A549 (cell line): ENCODE data around the gene ZBTB20. TPM values are rescaled to one million over a fixed set of nuclear protein-coding genes. Genes with fewer than 3 reads are reported as not detected.

ENCODE experiments used
- ATAC-seq, 2 experiments: fragments of 200-7000 bp in 1 of 2; fragments of >200 bp in 1 of 2; cut with Nextera tagmentation in 1 of 2; cut with Tn5 transposase in 1 of 2; 3 replicates each; pipeline versions ENCODE4 v1.8.0 to v1.9.1; 2018 to 2020; ENCODE audit warnings: mild to moderate bottlenecking in 1 of 2, moderate library complexity in 1 of 2
- CTCF ChIA-PET: fragments of 300-600 bp; sonication (Branson Sonifier 250); formaldehyde crosslinking; extraction: SDS; loops from one replicate; lab custom pipeline; 2021; ENCODE audit warnings: antibody characterized with exemption, inconsistent platforms; lab: Yijun Ruan, JAX
- POLR2A ChIA-PET: fragments of 350-600 bp; formaldehyde crosslinking; extraction: SDS; loops from one replicate; lab custom pipeline; 2021; ENCODE audit warnings: antibody characterized with exemption, inconsistent platforms; lab: Yijun Ruan, JAX
- DNase-seq, 2 experiments: peaks; one replicate each; pipeline versions ENCODE4 v3.0.0 to v3.0.0-alpha.2; 2011 to 2016; ENCODE audit warnings: low read depth in 1 of 2, low spot score in 1 of 2
- FAIRE-seq: peaks from 2 replicates; lab custom pipeline; 2011; peaks lifted over from hg19 to GRCh38; lab: Jason Lieb, UNC
- H3K27ac ChIP-seq, 2 experiments: fragments of >200 bp; sonication (Bioruptor Twin); formaldehyde crosslinking; 3 replicates each; pipeline ENCODE4 v1.5.1; 2016 to 2017
- H3K4me1 ChIP-seq: fragments of >200 bp; sonication (Bioruptor Twin); formaldehyde crosslinking; 3 replicates; pipeline ENCODE4 v1.6.1; 2016
- H3K4me2 ChIP-seq: fragments of >200 bp; sonication (Bioruptor Twin); formaldehyde crosslinking; 3 replicates; pipeline ENCODE4 v1.6.1; 2016
- H3K4me3 ChIP-seq: fragments of >200 bp; sonication (Bioruptor Twin); formaldehyde crosslinking; 3 replicates; pipeline ENCODE4 v1.5.1; 2016
- H3K9me3 ChIP-seq: fragments of >200 bp; sonication (Bioruptor Twin); formaldehyde crosslinking; 3 replicates; pipeline ENCODE4 v1.6.1; 2016
- ATOH8 ChIP-seq: fragments of 250-450 bp; sonication (Bioruptor Pico); IDR thresholded peaks from 2 replicates; pipeline ENCODE4 v1.5.0; 2020; ENCODE audit warnings: low read depth, mild to moderate bottlenecking, moderate library complexity
- BCL3 ChIP-seq: fragments of >200 bp; sonication (Bioruptor Twin); formaldehyde crosslinking; IDR thresholded peaks from 3 replicates; pipeline ENCODE4 v1.6.1; 2016
- CEBPB ChIP-seq, 2 experiments: fragments of >200 bp in 1 of 2; sonication (Bioruptor Twin) in 1 of 2; formaldehyde crosslinking in 1 of 2; IDR thresholded peaks; 2 replicates each; pipeline ENCODE4 v1.6.1; 2012 to 2016
- CHD2 ChIP-seq: fragments of 150-350 bp; IDR thresholded peaks from 2 replicates; pipeline ENCODE4 v1.6.1; 2014; ENCODE audit warnings: low read length; ENCODE audit not compliant: partially characterized antibody
- CTCF ChIP-seq: fragments of >200 bp; sonication (Bioruptor Twin); formaldehyde crosslinking; IDR thresholded peaks from 3 replicates; pipeline ENCODE4 v1.5.1; 2016
- EHMT2 ChIP-seq: fragments of 200-600 bp; sonication (generic); IDR thresholded peaks from 2 replicates; pipeline ENCODE4 v1.6.1; 2016; ENCODE audit warnings: antibody characterized with exemption, low read depth, mild to moderate bottlenecking, moderate library complexity
- EP300 ChIP-seq, 2 experiments: fragments of >200 bp; sonication (Bioruptor Twin); formaldehyde crosslinking; IDR thresholded peaks; 2 replicates in 1 of 2; 3 replicates in 1 of 2; pipeline ENCODE4 v1.6.1; 2016 to 2017
- FOSB ChIP-seq: fragments of 250-450 bp; sonication (Bioruptor Pico); IDR thresholded peaks from 2 replicates; pipeline ENCODE4 v1.5.0; 2020; ENCODE audit warnings: mild to moderate bottlenecking, moderate library complexity
- FOXS1 ChIP-seq: fragments of 250-450 bp; sonication (Bioruptor Pico); IDR thresholded peaks from 2 replicates; pipeline ENCODE4 v1.5.0; 2020; ENCODE audit warnings: mild to moderate bottlenecking, moderate library complexity
- HEYL ChIP-seq: fragments of 250-450 bp; sonication (Bioruptor Pico); IDR thresholded peaks from 2 replicates; pipeline ENCODE4 v1.8.0; 2021; ENCODE audit warnings: mild to moderate bottlenecking, moderate library complexity
- HMGXB4 ChIP-seq: fragments of 250-450 bp; sonication (Bioruptor Pico); IDR thresholded peaks from 2 replicates; pipeline ENCODE4 v1.5.0; 2021; ENCODE audit warnings: mild to moderate bottlenecking, moderate library complexity, borderline replicate concordance
- KDM1A ChIP-seq: fragments of 200-600 bp; sonication (generic); IDR thresholded peaks from 2 replicates; pipeline ENCODE4 v1.6.1; 2016; ENCODE audit warnings: low read depth, mild to moderate bottlenecking
- NR3C1 ChIP-seq: fragments of >200 bp; sonication (Bioruptor Twin); formaldehyde crosslinking; IDR thresholded peaks from 3 replicates; pipeline ENCODE4 v1.6.1; 2017
- PHF8 ChIP-seq: fragments of 200-600 bp; sonication (generic); IDR thresholded peaks from 2 replicates; pipeline ENCODE4 v1.6.1; 2016; ENCODE audit warnings: low read depth, mild to moderate bottlenecking, antibody characterized with exemption, moderate library complexity, borderline replicate concordance
- RAD21 ChIP-seq, 2 experiments: fragments of >200 bp in 1 of 2; sonication (Bioruptor Twin) in 1 of 2; formaldehyde crosslinking in 1 of 2; IDR thresholded peaks in 1 of 2; conservative IDR thresholded peaks in 1 of 2; 2 replicates in 1 of 2; 3 replicates in 1 of 2; pipeline ENCODE4 v1.6.1; 2012 to 2018; ENCODE audit warnings: inconsistent platforms in 1 of 2
- RARB ChIP-seq: fragments of 250-450 bp; sonication (Bioruptor Pico); IDR thresholded peaks from 2 replicates; pipeline ENCODE4 v1.8.0; 2021; ENCODE audit warnings: mild to moderate bottlenecking, moderate library complexity
- RFX5 ChIP-seq: fragments of 450-650 bp; IDR thresholded peaks from 2 replicates; pipeline ENCODE4 v1.7.1; 2014; ENCODE audit warnings: antibody characterized with exemption, mild to moderate bottlenecking, moderate library complexity
- SMC3 ChIP-seq: fragments of >200 bp; sonication (Bioruptor Twin); formaldehyde crosslinking; IDR thresholded peaks from 3 replicates; pipeline ENCODE4 v1.6.1; 2018; ENCODE audit warnings: inconsistent platforms
- USF2 ChIP-seq: fragments of 450-650 bp; IDR thresholded peaks from 2 replicates; pipeline ENCODE4 v1.6.1; 2014; ENCODE audit warnings: antibody characterized with exemption
- WGBS: methylation state at CpG from one replicate; pipeline ENCODE4 v1.1.6; 2017; ENCODE audit errors: missing lambda C conversion rate; 5-methylcytosine and 5-hydroxymethylcytosine counted together
- polyA plus RNA-seq, 4 experiments: library from polyadenylated mRNA; depleted of rRNA in 3 of 4; stranded (reverse); fragments of >200 nt; fragmentation: RNase III in 1 of 4; extraction: RNeasy Plus Mini Kit Qiagen cat#74134 plus additional on column Dnase treatment in 1 of 4; gene quantifications; 2 replicates in 3 of 4; 3 replicates in 1 of 4; pipeline ENCODE4 v1.2.3, GENCODE V29; 2011 to 2017
- TF ChIP-seq, protein P1 (sequence below): fragments of >200 bp; sonication (Bioruptor Twin); formaldehyde crosslinking; IDR thresholded peaks from 2 replicates; pipeline ENCODE4 v1.6.1; 2016

ZBTB20 gene
- polyA plus RNA-seq, 2 of the 4 experiments (the other 2 are of a cell fraction), result 0.85 to 5.0 TPM

GRCh38 chr3:114538211-114538610 lies 608.9 kb downstream of the ZBTB20 start:
- H3K27ac ChIP-seq, result no peak overlapping the region
- no peak for ATAC-seq
- DNase-seq, result no peak
- no peak for FAIRE-seq
- no peaks in the 10 kb centered on the region for H3K9me3 ChIP-seq
- no peak overlapping the region for H3K4me3 ChIP-seq
- WGBS, result 97% methylated on average over 2 of the region's 2 CpGs
- ChIA-PET CTCF (no interaction called here), POLR2A (no interaction called here)
- no peaks in the 10 kb centered on the region for H3K4me1 ChIP-seq
- no peak overlapping the region for H3K4me2 ChIP-seq
- TF ChIP-seq RARB, result no peak
- TF ChIP-seq RAD21 (conservative IDR thresholded peaks at IDR 0.05 in 1 of 2, IDR thresholded peaks at IDR 0.05 in 1 of 2), result no peak
- TF ChIP-seq, protein P1, sequence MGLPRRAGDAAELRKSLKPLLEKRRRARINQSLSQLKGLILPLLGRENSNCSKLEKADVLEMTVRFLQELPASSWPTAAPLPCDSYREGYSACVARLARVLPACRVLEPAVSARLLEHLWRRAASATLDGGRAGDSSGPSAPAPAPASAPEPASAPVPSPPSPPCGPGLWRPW, result no peak
- TF ChIP-seq EP300 (IDR thresholded peaks at IDR 0.05), result no peak
- no peak for TF ChIP-seq BCL3
- TF ChIP-seq CEBPB (IDR thresholded peaks at IDR 0.05), result no peak
- no peak for TF ChIP-seq FOXS1 (CRISPR knock-in tag)
- no peak for TF ChIP-seq USF2
- no peak for TF ChIP-seq SMC3
- no peak for TF ChIP-seq HMGXB4 (CRISPR knock-in tag)
- TF ChIP-seq EHMT2, result no peak
- no peak for TF ChIP-seq PHF8
- TF ChIP-seq CHD2, result no peak
- no peak for TF ChIP-seq NR3C1
- TF ChIP-seq FOSB (CRISPR knock-in tag), result no peak

GRCh38 chr3:114528517-114528916 lies 618.6 kb downstream of the ZBTB20 start:
- no peak for TF ChIP-seq KDM1A
- no peak for TF ChIP-seq HEYL (CRISPR knock-in tag)
- TF ChIP-seq ATOH8 (CRISPR knock-in tag), result no peak
- FAIRE-seq (no peak), ATAC-seq (no peak), DNase-seq (no peak)
- no peaks in the 10 kb centered on the region for H3K4me1 ChIP-seq
- ChIA-PET CTCF (interaction anchor here (0.7 to 1.0 kb wide), 2 partner anchors 14 to 45 kb away, joined by 3 read pairs; no protein-coding TSS in a partner anchor), POLR2A (no interaction called here)
- no peak overlapping the region for H3K27ac ChIP-seq
- no peak overlapping the region for H3K4me2 ChIP-seq
- H3K9me3 ChIP-seq, result no peaks in the 10 kb centered on the region
- WGBS, result 92% methylated on average over 3 of the region's 3 CpGs
- no peak overlapping the region for H3K4me3 ChIP-seq

- Histone ChIP-seq H3K9me3 (no peaks in the 10 kb centered on the region), H3K4me1 (no peaks in the 10 kb centered on the region), H3K4me3 (no peak overlapping the region), H3K4me2 (no peak overlapping the region), H3K27ac (no peak overlapping the region)
- peak; percentile 3 to 14 for DNase-seq
- FAIRE-seq, result no peak
- peak; percentile 54 to 72; a peak in 3 of 6 replicates for ATAC-seq
- ChIA-PET CTCF (interaction anchor here (0.5 to 1.7 kb wide), 16 partner anchors 9 to 914 kb away, joined by 3 to 6 read pairs (median 4); no protein-coding TSS in a partner anchor), POLR2A (no interaction called here)
- TF ChIP-seq SMC3 (peak; percentile 64), CTCF (peak; percentile 63), RFX5 (no peak), RAD21 (conservative IDR thresholded peaks at IDR 0.05 in 1 of 2, IDR thresholded peaks at IDR 0.05 in 1 of 2) (peak; percentile 51 to 58; a peak in 3 of 5 replicates)
- 33% methylated on average over 1 of the region's 1 CpG for WGBS
These were observed 619.9 kb downstream of the ZBTB20 start for GRCh38 chr3:114527036-114527644.
